Keratinocyte (primary cell): ENCODE results near the gene RAX2. TPM values are rescaled to one million over a fixed set of nuclear protein-coding genes. Genes with fewer than 3 reads are reported as not detected.

Experiments
- DNase-seq: peaks from one replicate; pipeline ENCODE4 v3.0.0-alpha.2; 2011; ENCODE audit warnings: low read depth, missing footprints, low spot score
- FAIRE-seq: peaks from 2 replicates; lab custom pipeline; 2011; peaks lifted over from hg19 to GRCh38; lab: Jason Lieb, UNC
- H2AFZ ChIP-seq: 2 replicates; pipeline ENCODE4 v1.6.0; 2012; ENCODE audit warnings: low read length, control low read depth, inconsistent platforms; ENCODE audit not compliant: control insufficient read depth
- H3K27ac ChIP-seq: 2 replicates; pipeline ENCODE4 v1.5.1; 2011; ENCODE audit warnings: low read length; ENCODE audit not compliant: control insufficient read depth, insufficient read depth
- H3K27me3 ChIP-seq: 3 replicates; pipeline ENCODE4 v1.6.0; 2011; ENCODE audit warnings: low read length; ENCODE audit not compliant: control insufficient read depth, insufficient read depth; ENCODE audit errors: extremely low read depth
- H3K36me3 ChIP-seq, 2 experiments: 2 replicates in 1 of 2; 3 replicates in 1 of 2; pipeline ENCODE4 v1.5.1; 2011; ENCODE audit warnings: low read length in 2 of 2, mild to moderate bottlenecking in 1 of 2; ENCODE audit not compliant: control insufficient read depth in 2 of 2, insufficient read depth in 2 of 2; ENCODE audit errors: extremely low read depth in 1 of 2
- H3K4me1 ChIP-seq: 3 replicates; pipeline ENCODE4 v1.5.1; 2011; ENCODE audit warnings: low read length; ENCODE audit not compliant: control insufficient read depth, insufficient read depth; ENCODE audit errors: extremely low read depth
- H3K4me2 ChIP-seq: 3 replicates; pipeline ENCODE4 v1.6.0; 2011; ENCODE audit warnings: low read depth, low read length; ENCODE audit not compliant: control insufficient read depth, insufficient read depth; ENCODE audit errors: extremely low read depth
- H3K4me3 ChIP-seq, 3 experiments: fragments of 200-600 bp in 1 of 3; sonication (generic) in 1 of 3; 2 replicates in 2 of 3; 3 replicates in 1 of 3; pipeline ENCODE4 v1.5.1; 2011 to 2016; ENCODE audit warnings: low read length in 3 of 3, mild to moderate bottlenecking in 3 of 3, control low read depth in 2 of 3, inconsistent platforms in 1 of 3, low read depth in 1 of 3, mixed read lengths in 1 of 3, mixed run types in 1 of 3, moderate library complexity in 1 of 3; ENCODE audit not compliant: control insufficient read depth in 2 of 3, insufficient read depth in 2 of 3; ENCODE audit errors: extremely low read depth in 1 of 3
- H3K79me2 ChIP-seq: 2 replicates; pipeline ENCODE4 v1.6.0; 2012; ENCODE audit warnings: low read length; ENCODE audit not compliant: control insufficient read depth, insufficient read depth
- H3K9ac ChIP-seq: 3 replicates; pipeline ENCODE4 v1.6.0; 2011; ENCODE audit warnings: low read length; ENCODE audit not compliant: control insufficient read depth, insufficient read depth; ENCODE audit errors: extremely low read depth
- H3K9me1 ChIP-seq: 3 replicates; pipeline ENCODE4 v1.6.0; 2011; ENCODE audit warnings: low read length; ENCODE audit not compliant: control insufficient read depth, insufficient read depth; ENCODE audit errors: extremely low read depth
- H3K9me3 ChIP-seq: 2 replicates; pipeline ENCODE4 v1.5.1; 2012; ENCODE audit warnings: low read depth, low read length; ENCODE audit not compliant: control insufficient read depth
- H4K20me1 ChIP-seq: 3 replicates; pipeline ENCODE4 v1.6.0; 2011; ENCODE audit warnings: low read length; ENCODE audit not compliant: control insufficient read depth, insufficient read depth; ENCODE audit errors: extremely low read depth
- CTCF ChIP-seq, 3 experiments: IDR thresholded peaks in 1 of 3; conservative IDR thresholded peaks in 1 of 3; optimal IDR thresholded peaks in 1 of 3; 2 replicates in 2 of 3; 3 replicates in 1 of 3; pipeline versions ENCODE3 to v1.5.1; 2011; ENCODE audit warnings: low read length in 3 of 3, mild to moderate bottlenecking in 3 of 3, moderate library complexity in 2 of 3, control low read depth in 1 of 3, inconsistent platforms in 1 of 3; ENCODE audit not compliant: insufficient read depth in 2 of 3; ENCODE audit errors: extremely low read depth in 1 of 3
- EZH2 ChIP-seq: IDR thresholded peaks from one replicate; pipeline ENCODE4 v1.6.1; 2012; ENCODE audit warnings: inconsistent platforms, mild to moderate bottlenecking, low read length, moderate library complexity
- dilution Hi-C: fragments of 300-500 bp; cut with MboI; formaldehyde crosslinking; loops from one replicate; pipeline ENCODE4 v1.7.0; 2020; ENCODE audit warnings: low sequenced_read_pairs; ENCODE audit not compliant: extremely low pct_ligation_motif_present
- polyA plus RNA-seq, 5 experiments: library from polyadenylated mRNA; depleted of rRNA in 3 of 5; stranded (reverse) in 3 of 5; stranded (forward) in 1 of 5; unstranded in 1 of 5; fragments of >200 nt; gene quantifications; 1 replicate in 1 of 5; 2 replicates in 3 of 5; 3 replicates in 1 of 5; pipeline versions ENCODE4 v1.2.1 to v1.2.3, GENCODE V29; 2011 to 2012; ENCODE audit warnings: missing spikeins in 2 of 5, low read depth in 1 of 5, low replicate concordance in 1 of 5

Gene RAX2
- polyA plus RNA-seq, 1 donor (not counting 4 experiments of a cell fraction or from before 2014, with no cell fraction given): not detected

GRCh38 chr19:3723883-3724282 is 48.1 kb downstream of the RAX2 start:
- Histone ChIP-seq H3K27me3 (peaks cover 41% of the 10 kb centered on the region), H2AFZ (no peak overlapping the region), H3K36me3 (no peaks in the 10 kb centered on the region), H3K4me3 (no peak overlapping the region), H3K27ac (no peak overlapping the region), H3K9me1 (no peaks in the 10 kb centered on the region), H4K20me1 (no peaks in the 10 kb centered on the region), H3K4me2 (no peak overlapping the region), H3K9ac (no peak overlapping the region), H3K9me3 (no peaks in the 10 kb centered on the region), H3K4me1 (no peaks in the 10 kb centered on the region), H3K79me2 (no peaks in the 10 kb centered on the region)
- no peak for FAIRE-seq
- dilution Hi-C loops: no loop called here
- no peak for TF ChIP-seq EZH2
- TF ChIP-seq CTCF (optimal IDR thresholded peaks at IDR 0.05 in 1 of 3, IDR thresholded peaks at IDR 0.05 in 1 of 3, conservative IDR thresholded peaks at IDR 0.05 in 1 of 3; ENCODE audit: extremely low read depth in 1 of 3, insufficient read depth in 2 of 3, low read length in 3 of 3): no peak
- DNase-seq: no peak

GRCh38 chr19:3723110-3723488 is 48.9 kb downstream of the RAX2 start:
- no peak for TF ChIP-seq CTCF (optimal IDR thresholded peaks at IDR 0.05 in 1 of 3, IDR thresholded peaks at IDR 0.05 in 1 of 3, conservative IDR thresholded peaks at IDR 0.05 in 1 of 3; ENCODE audit: extremely low read depth in 1 of 3, insufficient read depth in 2 of 3, low read length in 3 of 3)
- no peak for TF ChIP-seq EZH2
- DNase-seq (no peak), FAIRE-seq (no peak)
- Histone ChIP-seq H3K9me1 (no peaks in the 10 kb centered on the region), H3K4me1 (no peaks in the 10 kb centered on the region), H3K4me2 (no peak overlapping the region), H3K27me3 (peaks cover 41% of the 10 kb centered on the region), H3K4me3 (no peak overlapping the region), H3K9ac (no peak overlapping the region), H4K20me1 (no peaks in the 10 kb centered on the region), H3K79me2 (no peaks in the 10 kb centered on the region), H3K36me3 (no peaks in the 10 kb centered on the region), H2AFZ (no peak overlapping the region), H3K27ac (no peak overlapping the region), H3K9me3 (no peaks in the 10 kb centered on the region)
- dilution Hi-C loops: no loop called here
